Measurements from ENCODE around the gene CREB3L2. TPM values are rescaled to one million over a fixed set of nuclear protein-coding genes. Genes with fewer than 3 reads are reported as not detected.

Gene CREB3L2
- total and polyA plus RNA-seq, 12 donors, result 11.4 to 169 (median 63.1) TPM

DNA sequence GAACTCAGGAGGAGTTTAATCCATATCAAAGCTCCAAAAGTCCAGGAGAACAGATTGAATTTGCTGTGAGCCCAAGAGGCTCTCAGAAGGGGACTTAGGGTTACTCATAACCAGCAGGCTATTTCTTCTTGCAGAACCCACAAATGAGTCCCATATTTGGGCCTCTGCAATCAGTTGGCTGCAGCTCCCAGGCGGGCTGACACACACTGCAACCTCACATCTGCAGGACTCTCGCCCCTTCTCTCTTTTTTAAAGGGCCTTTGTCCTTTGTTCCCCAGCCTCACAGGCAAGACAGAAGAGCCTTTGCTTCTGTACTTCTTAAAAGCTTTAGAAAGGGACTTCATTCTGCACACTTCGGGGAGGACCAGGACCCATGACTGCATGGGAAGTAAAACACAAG, 26.7 kb downstream of the CREB3L2 start:
- TF ChIP-seq POLR2A (IDR thresholded peaks at IDR 0.05), result no peak
- TF ChIP-seq, protein P1, sequence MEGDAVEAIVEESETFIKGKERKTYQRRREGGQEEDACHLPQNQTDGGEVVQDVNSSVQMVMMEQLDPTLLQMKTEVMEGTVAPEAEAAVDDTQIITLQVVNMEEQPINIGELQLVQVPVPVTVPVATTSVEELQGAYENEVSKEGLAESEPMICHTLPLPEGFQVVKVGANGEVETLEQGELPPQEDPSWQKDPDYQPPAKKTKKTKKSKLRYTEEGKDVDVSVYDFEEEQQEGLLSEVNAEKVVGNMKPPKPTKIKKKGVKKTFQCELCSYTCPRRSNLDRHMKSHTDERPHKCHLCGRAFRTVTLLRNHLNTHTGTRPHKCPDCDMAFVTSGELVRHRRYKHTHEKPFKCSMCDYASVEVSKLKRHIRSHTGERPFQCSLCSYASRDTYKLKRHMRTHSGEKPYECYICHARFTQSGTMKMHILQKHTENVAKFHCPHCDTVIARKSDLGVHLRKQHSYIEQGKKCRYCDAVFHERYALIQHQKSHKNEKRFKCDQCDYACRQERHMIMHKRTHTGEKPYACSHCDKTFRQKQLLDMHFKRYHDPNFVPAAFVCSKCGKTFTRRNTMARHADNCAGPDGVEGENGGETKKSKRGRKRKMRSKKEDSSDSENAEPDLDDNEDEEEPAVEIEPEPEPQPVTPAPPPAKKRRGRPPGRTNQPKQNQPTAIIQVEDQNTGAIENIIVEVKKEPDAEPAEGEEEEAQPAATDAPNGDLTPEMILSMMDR (IDR thresholded peaks at IDR 0.05), result no peak
- intact Hi-C loops (cut with DNase I), result no loop called here
- Histone ChIP-seq H3K4me1 (replicated peaks in 1 of 2) (peaks cover 46 to 70% of the 10 kb centered on the region in 2 donors), H3K36me3 (replicated peaks in 1 of 2) (no peaks in the 10 kb centered on the region), H3K27ac (peak overlapping the region; percentile 8 to 94 (median 48)), H3K27me3 (no peaks in the 10 kb centered on the region), H3K9me3 (replicated peaks in 1 of 3) (no peaks in the 10 kb centered on the region), H3K4me3 (no peak overlapping the region)
- WGBS, 4 donors, result 36 to 61% (median 48%) methylated on average over 3 of the region's 3 CpGs
- peak in 5 of 7 donors; percentile 50 to 75 (median 55) for DNase-seq

DNA sequence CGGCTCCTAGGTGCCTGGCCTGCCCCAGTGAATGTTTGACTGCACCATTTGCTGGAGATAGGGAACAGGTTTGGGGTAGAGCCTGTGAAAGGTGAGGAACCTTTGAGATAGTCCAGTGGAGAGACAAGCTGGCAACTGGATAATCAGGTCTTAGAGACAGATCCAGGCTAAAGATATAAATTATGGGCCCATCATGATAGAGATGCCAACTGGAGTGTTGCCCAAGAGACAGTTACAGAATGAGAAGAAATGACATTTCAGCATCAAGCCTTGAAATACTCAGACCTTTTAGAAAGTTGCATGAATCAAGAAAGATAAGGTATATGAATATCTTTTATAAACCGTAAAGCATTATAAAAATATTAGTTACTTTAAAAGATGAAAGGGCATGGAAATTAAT, 27.1 kb downstream of the CREB3L2 start:
- H3K27me3 ChIP-seq, result no peaks in the 10 kb centered on the region
- H3K27ac ChIP-seq, result peak overlapping the region; percentile 8 to 94 (median 48)
- intact Hi-C loops (cut with DNase I), result no loop called here
- H3K9me3 ChIP-seq (replicated peaks in 1 of 3), result no peaks in the 10 kb centered on the region
- no peaks in the 10 kb centered on the region for H3K36me3 ChIP-seq (replicated peaks in 1 of 2)
- no peak overlapping the region for H3K4me3 ChIP-seq
- peak in 1 of 7 donors; percentile 67 for DNase-seq
- 22 to 41% (median 36%) methylated on average over 2 of the region's 2 CpGs for WGBS, 4 donors
- TF ChIP-seq POLR2A (IDR thresholded peaks at IDR 0.05), result no peak
- peaks cover 50 to 70% of the 10 kb centered on the region in 2 donors for H3K4me1 ChIP-seq (replicated peaks in 1 of 2)

DNA sequence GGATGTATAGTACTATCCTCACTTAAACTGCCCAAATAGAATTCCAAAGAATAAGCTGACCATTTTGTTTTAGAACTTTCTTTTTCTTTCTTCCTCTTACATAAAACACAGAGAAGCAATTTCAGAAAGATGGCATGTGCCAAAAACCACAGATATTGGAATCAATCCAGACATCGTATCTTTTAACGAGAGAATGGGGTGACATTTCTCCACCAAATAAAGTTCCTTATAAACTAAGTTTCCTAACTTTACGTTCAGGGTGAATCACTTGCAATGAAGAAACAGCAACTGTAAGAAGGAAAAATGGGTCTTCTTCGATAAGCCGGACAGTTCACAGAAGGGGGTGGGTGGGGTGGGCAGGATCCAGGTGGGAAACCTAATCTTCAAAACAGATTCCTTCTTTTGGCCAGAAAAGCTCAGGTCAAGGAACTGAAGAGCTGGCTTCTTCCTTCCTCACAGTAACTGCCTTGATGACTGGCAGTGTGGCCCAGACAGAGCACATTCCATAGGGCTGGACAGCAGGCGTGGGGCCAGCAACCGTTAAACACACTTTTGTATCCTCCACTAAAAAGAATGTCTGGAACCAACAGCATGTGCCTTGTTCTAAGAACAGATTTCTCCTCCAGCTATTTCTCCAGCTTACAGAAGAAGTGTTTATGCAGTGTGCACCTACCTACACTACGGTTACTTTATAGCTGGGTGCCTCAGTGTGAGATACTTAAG, 31.5 kb downstream of the CREB3L2 start:
- no peaks in the 10 kb centered on the region for H3K9me3 ChIP-seq (replicated peaks in 1 of 3)
- peak overlapping the region; percentile 33 to 71 (median 65) for H3K27ac ChIP-seq
- peaks cover 28 to 67% of the 10 kb centered on the region in 2 donors for H3K4me1 ChIP-seq (replicated peaks in 1 of 2)
- DNase-seq, result peak in 5 of 7 donors; percentile 51 to 86 (median 71)
- intact Hi-C loops (cut with DNase I), result no loop called here
- WGBS, 4 donors, result 21 to 25% (median 23%) methylated on average over 7 to 8 of the region's 8 CpGs
- H3K36me3 ChIP-seq (replicated peaks in 1 of 2), result no peaks in the 10 kb centered on the region
- no peak overlapping the region for H3K4me3 ChIP-seq
- no peaks in the 10 kb centered on the region for H3K27me3 ChIP-seq
- TF ChIP-seq POLR2A (IDR thresholded peaks at IDR 0.05), result no peak
- TF ChIP-seq, protein P1 (IDR thresholded peaks at IDR 0.05), result no peak

DNA sequence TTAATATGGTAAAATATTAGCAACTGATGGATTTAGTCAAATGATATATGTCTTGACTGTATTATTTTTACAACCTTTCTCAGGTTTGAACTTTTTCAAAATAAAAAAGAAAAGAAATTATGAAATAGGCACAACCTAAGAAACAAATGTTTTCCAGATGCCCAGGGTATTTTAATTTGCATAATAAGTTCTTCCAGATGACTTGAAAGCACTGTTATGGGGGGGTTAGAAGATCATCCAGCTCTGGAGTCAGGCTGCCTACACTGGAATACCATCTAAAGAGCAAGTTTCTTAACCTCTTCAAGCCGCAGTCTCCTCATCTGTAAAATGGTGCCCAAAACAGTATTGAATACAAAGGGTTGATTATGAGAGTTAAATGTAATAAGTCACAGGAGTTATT, 32.1 kb downstream of the CREB3L2 start:
- H3K4me3 ChIP-seq, result no peak overlapping the region
- peak overlapping the region; percentile 33 to 71 (median 65) for H3K27ac ChIP-seq

More for the DNA sequence above, 32.1 kb downstream of the CREB3L2 start:
- no peaks in the 10 kb centered on the region for H3K9me3 ChIP-seq (replicated peaks in 1 of 3)
- DNase-seq, result no peak
- no peaks in the 10 kb centered on the region for H3K36me3 ChIP-seq (replicated peaks in 1 of 2)
- TF ChIP-seq, protein P1 (IDR thresholded peaks at IDR 0.05), result no peak
- no peak for TF ChIP-seq POLR2A (IDR thresholded peaks at IDR 0.05)
- intact Hi-C loops (cut with DNase I), result no loop called here
- H3K27me3 ChIP-seq, result no peaks in the 10 kb centered on the region
- 83 to 94% (median 92%) methylated on average over 1 of the region's 1 CpG for WGBS, 4 donors
- peaks cover 23 to 63% of the 10 kb centered on the region in 2 donors for H3K4me1 ChIP-seq (replicated peaks in 1 of 2)

Measured in adrenal gland (tissue), 12 donors.